Neural progenitor cell (in vitro differentiated cells): Measurements from ENCODE around the gene TENM3.

Experiments used
- EZH2phosphoT487 ChIP-seq: fragments of 200-600 bp; sonication (generic); IDR thresholded peaks from 2 replicates; pipeline ENCODE4 v1.6.1; 2017; ENCODE audit warnings: antibody characterized with exemption
- TF ChIP-seq, protein P1 (sequence below): fragments of 200-600 bp; sonication (generic); IDR thresholded peaks from 2 replicates; pipeline ENCODE4 v1.5.1; 2017; ENCODE audit warnings: antibody characterized with exemption, mild to moderate bottlenecking

DNA sequence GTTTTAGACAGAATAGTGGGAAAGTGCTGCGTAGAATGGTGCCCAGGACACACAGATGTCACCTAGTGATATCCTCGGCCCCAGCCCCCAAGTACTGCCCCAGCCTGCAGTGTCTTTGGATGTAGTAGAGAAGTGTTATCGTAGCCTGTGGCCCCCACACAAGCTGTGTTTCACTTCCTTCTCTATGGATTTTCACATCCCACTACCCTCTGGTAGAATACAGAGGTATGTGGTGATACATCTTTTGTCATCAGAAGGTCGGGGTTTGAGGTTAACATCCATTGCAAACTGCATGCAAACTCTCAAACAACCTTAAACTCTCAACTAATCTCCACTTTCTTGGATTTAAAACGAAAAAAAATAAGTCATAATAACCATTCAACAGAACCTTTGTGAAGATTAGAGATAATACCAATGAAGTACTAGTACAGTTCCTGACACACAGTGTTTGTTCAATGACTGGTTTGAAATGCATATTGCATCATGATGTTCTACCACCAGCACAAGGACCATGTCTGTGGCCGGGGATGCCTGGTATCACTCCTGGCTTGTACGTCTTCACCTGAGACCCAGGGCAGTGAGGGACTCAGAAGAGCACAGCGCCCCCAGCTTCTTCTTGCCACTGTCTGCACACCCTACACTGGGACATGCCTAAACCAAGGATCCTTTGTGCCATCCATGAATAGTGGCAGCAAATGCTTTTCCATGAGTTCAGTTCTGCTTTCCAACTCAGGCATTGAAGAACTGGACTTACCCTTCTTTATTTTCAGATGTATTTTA, 406.7 kb downstream of the TENM3 start:
- TF ChIP-seq, protein P1, sequence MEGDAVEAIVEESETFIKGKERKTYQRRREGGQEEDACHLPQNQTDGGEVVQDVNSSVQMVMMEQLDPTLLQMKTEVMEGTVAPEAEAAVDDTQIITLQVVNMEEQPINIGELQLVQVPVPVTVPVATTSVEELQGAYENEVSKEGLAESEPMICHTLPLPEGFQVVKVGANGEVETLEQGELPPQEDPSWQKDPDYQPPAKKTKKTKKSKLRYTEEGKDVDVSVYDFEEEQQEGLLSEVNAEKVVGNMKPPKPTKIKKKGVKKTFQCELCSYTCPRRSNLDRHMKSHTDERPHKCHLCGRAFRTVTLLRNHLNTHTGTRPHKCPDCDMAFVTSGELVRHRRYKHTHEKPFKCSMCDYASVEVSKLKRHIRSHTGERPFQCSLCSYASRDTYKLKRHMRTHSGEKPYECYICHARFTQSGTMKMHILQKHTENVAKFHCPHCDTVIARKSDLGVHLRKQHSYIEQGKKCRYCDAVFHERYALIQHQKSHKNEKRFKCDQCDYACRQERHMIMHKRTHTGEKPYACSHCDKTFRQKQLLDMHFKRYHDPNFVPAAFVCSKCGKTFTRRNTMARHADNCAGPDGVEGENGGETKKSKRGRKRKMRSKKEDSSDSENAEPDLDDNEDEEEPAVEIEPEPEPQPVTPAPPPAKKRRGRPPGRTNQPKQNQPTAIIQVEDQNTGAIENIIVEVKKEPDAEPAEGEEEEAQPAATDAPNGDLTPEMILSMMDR: no peak
- no peak for TF ChIP-seq EZH2phosphoT487
